BJ (cell line): Measurements from ENCODE around the gene ARHGAP5. TPM values are rescaled to one million over a fixed set of nuclear protein-coding genes. Genes with fewer than 3 reads are reported as not detected.

Experiments
- CTCF ChIA-PET: fragments of 350-600 bp; formaldehyde crosslinking; extraction: SDS; loops from one replicate; lab custom pipeline; 2021; ENCODE audit warnings: antibody characterized with exemption, inconsistent platforms; lab: Yijun Ruan, JAX
- POLR2A ChIA-PET: fragments of 300-600 bp; sonication (Branson Sonifier 250); formaldehyde crosslinking; extraction: SDS; loops from one replicate; lab custom pipeline; 2021; ENCODE audit warnings: antibody characterized with exemption; lab: Charles Lee
- DNase-seq: peaks from one replicate; pipeline ENCODE4 v3.0.0-alpha.2; 2011; ENCODE audit warnings: low read depth
- H3K27me3 ChIP-seq: 2 replicates; pipeline ENCODE4 v1.6.0; 2011; ENCODE audit warnings: low read length; ENCODE audit not compliant: control insufficient read depth, insufficient read depth
- H3K36me3 ChIP-seq: 2 replicates; pipeline ENCODE4 v1.5.1; 2011; ENCODE audit warnings: low read length; ENCODE audit not compliant: control insufficient read depth, insufficient read depth
- H3K4me3 ChIP-seq: 2 replicates; pipeline ENCODE4 v1.5.1; 2011; ENCODE audit warnings: low read depth, mild to moderate bottlenecking, control low read depth, low read length
- CTCF ChIP-seq: IDR thresholded peaks from 2 replicates; pipeline ENCODE4 v1.5.1; 2011; ENCODE audit warnings: low read depth, mild to moderate bottlenecking, control low read depth, inconsistent platforms, low read length, moderate library complexity; ENCODE audit not compliant: insufficient read depth
- polyA plus RNA-seq: library from polyadenylated mRNA; depleted of rRNA; stranded (reverse); fragments of >200 nt; gene quantifications from 2 replicates; pipeline ENCODE4 v1.2.3, GENCODE V29; 2011

The ARHGAP5 gene
- polyA plus RNA-seq, 1 experiment: 17.4 TPM

GRCh38 chr14:32050878-32051277, 26.2 kb upstream of the ARHGAP5 start:
- Histone ChIP-seq H3K27me3 (no peaks in the 10 kb centered on the region; the same call in none of the 2 replicates), H3K36me3 (no peaks in the 10 kb centered on the region), H3K4me3 (no peak overlapping the region)
- TF ChIP-seq CTCF: no peak
- no peak for DNase-seq
- POLR2A ChIA-PET: no interaction called here
- CTCF ChIA-PET: interaction anchor here (0.8 to 1.8 kb wide), 2 partner anchors 22 to 23 kb away, joined by 3 to 4 read pairs; no protein-coding TSS in a partner anchor

GRCh38 chr14:32054536-32054935, 22.6 kb upstream of the ARHGAP5 start:
- no peak for TF ChIP-seq CTCF
- no peaks in the 10 kb centered on the region for H3K36me3 ChIP-seq
- peaks cover 2% of the 10 kb centered on the region for H3K27me3 ChIP-seq
- ChIA-PET POLR2A (no interaction called here), CTCF (no interaction called here)
- no peak for DNase-seq
- no peak overlapping the region for H3K4me3 ChIP-seq

- H3K4me3 ChIP-seq: no peak overlapping the region
- no peak for DNase-seq
- no peak for TF ChIP-seq CTCF
- H3K36me3 ChIP-seq: no peaks in the 10 kb centered on the region
- ChIA-PET POLR2A (no interaction called here), CTCF (interaction anchor here (0.6 to 1.6 kb wide), 2 partner anchors 18 to 68 kb away, joined by 3 to 4 read pairs; no protein-coding TSS in a partner anchor)
- H3K27me3 ChIP-seq: peaks cover 2% of the 10 kb centered on the region
These were observed 21.9 kb upstream of the ARHGAP5 start for GRCh38 chr14:32055175-32055574.

- Histone ChIP-seq H3K27me3 (0 out of 2 replicates have a peak, but pooled peaks cover 2% of the 10 kb centered on the region), H3K4me3 (no peak overlapping the region), H3K36me3 (no peaks in the 10 kb centered on the region)
- no peak for TF ChIP-seq CTCF
- CTCF ChIA-PET: interaction anchor here (0.9 to 1.1 kb wide), 3 partner anchors 13 to 195 kb away, joined by 3 read pairs; no protein-coding TSS in a partner anchor
- no peak for DNase-seq
- POLR2A ChIA-PET: no interaction called here
These were observed 17.4 kb upstream of the ARHGAP5 start for GRCh38 chr14:32059702-32060101.

GRCh38 chr14:32064931-32065330, 12.2 kb upstream of the ARHGAP5 start:
- ChIA-PET POLR2A (no interaction called here), CTCF (interaction anchor here (1.0 to 1.9 kb wide), 2 partner anchors 9 to 188 kb away, joined by 3 to 5 read pairs; no protein-coding TSS in a partner anchor)
- no peaks in the 10 kb centered on the region for H3K36me3 ChIP-seq
- TF ChIP-seq CTCF: no peak
- H3K4me3 ChIP-seq: no peak overlapping the region
- H3K27me3 ChIP-seq: no peaks in the 10 kb centered on the region
- DNase-seq: no peak
